ENCODE data around the gene OR1L6. TPM values are rescaled to one million over a fixed set of nuclear protein-coding genes. Genes with fewer than 3 reads are reported as not detected.

Gene OR1L6, protein sequence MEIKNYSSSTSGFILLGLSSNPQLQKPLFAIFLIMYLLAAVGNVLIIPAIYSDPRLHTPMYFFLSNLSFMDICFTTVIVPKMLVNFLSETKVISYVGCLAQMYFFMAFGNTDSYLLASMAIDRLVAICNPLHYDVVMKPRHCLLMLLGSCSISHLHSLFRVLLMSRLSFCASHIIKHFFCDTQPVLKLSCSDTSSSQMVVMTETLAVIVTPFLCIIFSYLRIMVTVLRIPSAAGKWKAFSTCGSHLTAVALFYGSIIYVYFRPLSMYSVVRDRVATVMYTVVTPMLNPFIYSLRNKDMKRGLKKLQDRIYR
- polyA plus RNA-seq (2012; ENCODE audit: insufficient read length, low read depth) = not detected

DNA sequence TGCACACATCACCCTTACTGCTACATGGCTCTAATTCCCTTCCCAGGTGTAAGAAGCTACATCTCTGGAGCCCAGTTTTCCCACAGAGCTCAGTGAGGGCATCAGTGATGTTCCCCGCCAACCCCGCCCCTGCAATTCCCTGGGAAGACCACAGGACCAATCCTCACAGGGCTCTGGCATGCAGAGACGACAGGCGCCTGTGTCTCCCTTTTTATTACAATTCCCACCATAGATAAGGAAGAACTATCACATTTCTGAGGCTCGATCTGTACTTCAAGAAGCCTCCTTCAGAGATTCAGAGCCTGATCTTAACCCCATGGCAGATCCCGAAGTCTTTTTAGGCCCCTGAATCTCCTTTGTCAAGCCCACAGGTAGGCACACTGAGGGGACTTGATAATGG is at the start of gene OR1L6:
Gene OR1L6 (plus strand): TSS at position 301 of the 400 bp plus-strand sequence. CDS start 7,545 bp downstream, outside the sequence.
- no peak for TF ChIP-seq FOXP2 (optimal IDR thresholded peaks at IDR 0.05; ENCODE audit: borderline replicate concordance, extremely low read depth, extremely low read length, insufficient read depth)
- TF ChIP-seq SIN3A (IDR thresholded peaks at IDR 0.05; ENCODE audit: borderline replicate concordance, insufficient read depth, low read length) = no peak
- TF ChIP-seq TAF1 (IDR thresholded peaks at IDR 0.05; ENCODE audit: borderline replicate concordance, insufficient read depth, low read length) = no peak
- TF ChIP-seq, protein P1, sequence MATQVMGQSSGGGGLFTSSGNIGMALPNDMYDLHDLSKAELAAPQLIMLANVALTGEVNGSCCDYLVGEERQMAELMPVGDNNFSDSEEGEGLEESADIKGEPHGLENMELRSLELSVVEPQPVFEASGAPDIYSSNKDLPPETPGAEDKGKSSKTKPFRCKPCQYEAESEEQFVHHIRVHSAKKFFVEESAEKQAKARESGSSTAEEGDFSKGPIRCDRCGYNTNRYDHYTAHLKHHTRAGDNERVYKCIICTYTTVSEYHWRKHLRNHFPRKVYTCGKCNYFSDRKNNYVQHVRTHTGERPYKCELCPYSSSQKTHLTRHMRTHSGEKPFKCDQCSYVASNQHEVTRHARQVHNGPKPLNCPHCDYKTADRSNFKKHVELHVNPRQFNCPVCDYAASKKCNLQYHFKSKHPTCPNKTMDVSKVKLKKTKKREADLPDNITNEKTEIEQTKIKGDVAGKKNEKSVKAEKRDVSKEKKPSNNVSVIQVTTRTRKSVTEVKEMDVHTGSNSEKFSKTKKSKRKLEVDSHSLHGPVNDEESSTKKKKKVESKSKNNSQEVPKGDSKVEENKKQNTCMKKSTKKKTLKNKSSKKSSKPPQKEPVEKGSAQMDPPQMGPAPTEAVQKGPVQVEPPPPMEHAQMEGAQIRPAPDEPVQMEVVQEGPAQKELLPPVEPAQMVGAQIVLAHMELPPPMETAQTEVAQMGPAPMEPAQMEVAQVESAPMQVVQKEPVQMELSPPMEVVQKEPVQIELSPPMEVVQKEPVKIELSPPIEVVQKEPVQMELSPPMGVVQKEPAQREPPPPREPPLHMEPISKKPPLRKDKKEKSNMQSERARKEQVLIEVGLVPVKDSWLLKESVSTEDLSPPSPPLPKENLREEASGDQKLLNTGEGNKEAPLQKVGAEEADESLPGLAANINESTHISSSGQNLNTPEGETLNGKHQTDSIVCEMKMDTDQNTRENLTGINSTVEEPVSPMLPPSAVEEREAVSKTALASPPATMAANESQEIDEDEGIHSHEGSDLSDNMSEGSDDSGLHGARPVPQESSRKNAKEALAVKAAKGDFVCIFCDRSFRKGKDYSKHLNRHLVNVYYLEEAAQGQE (IDR thresholded peaks at IDR 0.05; ENCODE audit: insufficient read depth in 1 of 2, low read depth in 2 of 2, low read length in 2 of 2) = no peak
- TF ChIP-seq POLR2AphosphoS5 (IDR thresholded peaks at IDR 0.05; ENCODE audit: low read depth, low read length) = no peak

DNA sequence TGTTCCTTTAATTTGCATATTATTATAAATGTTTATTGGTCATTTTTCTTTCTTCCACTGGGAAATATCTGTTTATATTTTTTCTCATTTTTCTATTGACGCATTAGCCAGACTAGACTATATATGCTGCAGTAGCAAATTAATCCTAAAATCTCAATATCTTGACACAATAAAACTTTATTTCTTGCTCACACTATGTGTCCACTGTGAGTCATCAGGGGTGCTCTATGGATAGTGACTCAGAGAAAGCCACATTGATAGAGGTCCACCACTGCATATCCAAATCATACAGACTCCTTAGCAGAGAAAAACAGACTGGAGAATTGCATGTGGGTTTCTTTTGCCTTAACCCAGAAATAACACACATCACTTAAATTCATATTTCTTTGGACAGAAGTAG is 46.4 kb upstream of the OR1L6 start:
- TF ChIP-seq, protein P1 (IDR thresholded peaks at IDR 0.05; ENCODE audit: insufficient read depth in 1 of 2, low read depth in 2 of 2, low read length in 2 of 2) = no peak
- TF ChIP-seq FOXP2 (optimal IDR thresholded peaks at IDR 0.05; ENCODE audit: borderline replicate concordance, extremely low read depth, extremely low read length, insufficient read depth) (no peak), SIN3A (IDR thresholded peaks at IDR 0.05; ENCODE audit: borderline replicate concordance, insufficient read depth, low read length) (no peak), TAF1 (IDR thresholded peaks at IDR 0.05; ENCODE audit: borderline replicate concordance, insufficient read depth, low read length) (no peak), POLR2AphosphoS5 (IDR thresholded peaks at IDR 0.05; ENCODE audit: low read depth, low read length) (no peak)

DNA sequence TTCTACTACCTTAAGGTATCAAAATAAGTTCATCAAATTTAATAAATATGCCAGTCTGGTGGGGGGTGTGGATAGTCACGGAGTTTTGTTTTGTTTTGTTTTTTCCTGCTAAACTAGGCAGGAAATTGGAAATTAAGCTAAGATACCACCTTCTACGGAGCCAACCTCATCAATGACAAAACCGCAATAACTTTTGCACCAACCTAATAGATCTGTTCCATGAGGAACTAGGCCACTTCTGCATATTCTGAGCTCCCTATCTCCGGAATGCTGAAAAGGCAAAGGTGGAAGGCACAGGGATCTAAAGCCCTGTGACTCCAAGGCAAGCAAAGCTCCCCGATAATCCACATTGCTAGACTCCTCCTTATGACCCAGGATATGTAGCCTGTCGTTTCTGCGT is 24.1 kb upstream of the OR1L6 start:
- TF ChIP-seq SIN3A (IDR thresholded peaks at IDR 0.05; ENCODE audit: borderline replicate concordance, insufficient read depth, low read length) (no peak), POLR2AphosphoS5 (IDR thresholded peaks at IDR 0.05; ENCODE audit: low read depth, low read length) (no peak), FOXP2 (optimal IDR thresholded peaks at IDR 0.05; ENCODE audit: borderline replicate concordance, extremely low read depth, extremely low read length, insufficient read depth) (no peak), TAF1 (IDR thresholded peaks at IDR 0.05; ENCODE audit: borderline replicate concordance, insufficient read depth, low read length) (no peak)
- TF ChIP-seq, protein P1 (IDR thresholded peaks at IDR 0.05; ENCODE audit: insufficient read depth in 1 of 2, low read depth in 2 of 2, low read length in 2 of 2) = no peak

DNA sequence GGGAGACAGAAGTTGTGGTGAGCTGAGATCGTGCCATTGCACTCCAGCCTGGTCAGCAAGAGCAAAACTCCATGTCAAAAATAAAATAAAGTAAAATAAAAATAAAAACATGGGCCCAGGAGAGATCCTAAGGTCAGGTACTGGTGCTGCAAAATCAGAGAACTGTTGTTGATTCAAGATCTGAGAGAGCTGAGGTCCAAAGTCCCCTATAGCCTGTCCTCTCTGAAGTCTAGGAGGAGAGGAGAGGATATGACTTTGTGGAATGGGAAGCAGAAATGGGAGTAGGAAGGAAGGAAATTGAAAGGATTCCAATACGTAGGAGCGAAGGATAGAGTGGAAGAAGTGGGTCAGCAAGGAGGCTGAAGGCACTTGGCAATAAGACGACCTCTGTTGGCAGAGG is 22.9 kb upstream of the OR1L6 start:
- TF ChIP-seq SIN3A (IDR thresholded peaks at IDR 0.05; ENCODE audit: borderline replicate concordance, insufficient read depth, low read length) (no peak), FOXP2 (optimal IDR thresholded peaks at IDR 0.05; ENCODE audit: borderline replicate concordance, extremely low read depth, extremely low read length, insufficient read depth) (no peak), POLR2AphosphoS5 (IDR thresholded peaks at IDR 0.05; ENCODE audit: low read depth, low read length) (no peak), TAF1 (IDR thresholded peaks at IDR 0.05; ENCODE audit: borderline replicate concordance, insufficient read depth, low read length) (no peak)
- TF ChIP-seq, protein P1 (IDR thresholded peaks at IDR 0.05; ENCODE audit: insufficient read depth in 1 of 2, low read depth in 2 of 2, low read length in 2 of 2) = no peak

Data from PFSK-1 (cell line).